ENCODE results near the gene NBR1. TPM values are rescaled to one million over a fixed set of nuclear protein-coding genes. Genes with fewer than 3 reads are reported as not detected.

NBR1 gene
- total RNA-seq, 1 experiment from 2014 or later = 42.8 TPM

DNA sequence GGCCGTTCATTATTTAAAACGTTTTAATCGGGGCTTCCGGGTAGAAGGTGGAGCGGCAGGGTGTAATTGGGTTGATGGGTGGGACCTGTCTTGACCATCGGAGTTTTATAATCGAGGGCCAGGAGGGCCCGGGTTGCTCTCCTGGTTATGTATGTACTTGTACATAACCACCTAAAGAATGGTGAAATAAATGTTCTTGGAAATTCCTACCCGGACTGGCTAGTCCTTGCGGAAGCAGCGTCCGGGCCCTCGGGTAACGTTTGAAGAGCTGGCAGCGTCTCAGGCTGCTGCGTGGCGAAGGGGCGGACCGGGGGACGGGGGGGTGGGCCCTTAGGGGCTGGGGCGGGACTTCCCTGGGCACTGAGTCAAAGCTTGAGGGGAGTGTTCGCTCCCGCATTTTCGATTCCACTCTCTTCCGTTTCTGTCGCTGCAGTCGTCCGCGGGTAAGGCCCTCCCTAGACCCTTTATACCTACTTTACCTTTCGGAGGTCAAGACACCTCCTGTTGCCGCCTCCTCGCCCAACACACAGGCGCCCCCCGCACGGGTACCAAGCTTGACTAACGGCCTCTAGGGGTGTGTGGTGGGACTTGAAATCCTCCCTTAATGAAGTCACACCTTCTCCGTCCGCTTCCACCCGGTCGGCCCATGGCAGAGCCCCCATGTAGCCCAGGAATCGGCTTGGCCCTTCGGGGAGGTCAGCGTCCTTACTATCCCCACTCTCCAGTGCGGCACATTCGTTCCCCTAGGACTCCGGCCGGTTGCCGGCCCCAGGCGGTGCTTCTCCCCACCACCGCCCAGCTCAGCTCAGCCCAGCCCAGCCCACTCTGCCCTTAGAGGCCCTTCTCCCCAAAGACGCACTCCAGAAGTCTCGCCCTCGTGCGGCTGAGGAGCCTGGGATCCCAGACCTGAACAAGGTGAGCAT lies 40.7 kb downstream of the NBR1 start, which contains the start of gene TMEM106A (continued):
- TF ChIP-seq TEAD1 (CRISPR knock-in tag; IDR thresholded peaks at IDR 0.05) (no peak), ZNF416 (CRISPR knock-in tag; IDR thresholded peaks at IDR 0.05) (peak; percentile 48; the same call in 1 of the 2 replicates), SOX15 (CRISPR knock-in tag; IDR thresholded peaks at IDR 0.05) (no peak), KAT7 (CRISPR knock-in tag; IDR thresholded peaks at IDR 0.05; ENCODE audit: borderline replicate concordance) (no peak), EMX1 (CRISPR knock-in tag; IDR thresholded peaks at IDR 0.05) (no peak)
- TF ChIP-seq, protein P1, sequence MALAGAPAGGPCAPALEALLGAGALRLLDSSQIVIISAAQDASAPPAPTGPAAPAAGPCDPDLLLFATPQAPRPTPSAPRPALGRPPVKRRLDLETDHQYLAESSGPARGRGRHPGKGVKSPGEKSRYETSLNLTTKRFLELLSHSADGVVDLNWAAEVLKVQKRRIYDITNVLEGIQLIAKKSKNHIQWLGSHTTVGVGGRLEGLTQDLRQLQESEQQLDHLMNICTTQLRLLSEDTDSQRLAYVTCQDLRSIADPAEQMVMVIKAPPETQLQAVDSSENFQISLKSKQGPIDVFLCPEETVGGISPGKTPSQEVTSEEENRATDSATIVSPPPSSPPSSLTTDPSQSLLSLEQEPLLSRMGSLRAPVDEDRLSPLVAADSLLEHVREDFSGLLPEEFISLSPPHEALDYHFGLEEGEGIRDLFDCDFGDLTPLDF (CRISPR knock-in tag; IDR thresholded peaks at IDR 0.05) = no peak
- TF ChIP-seq, protein P2, sequence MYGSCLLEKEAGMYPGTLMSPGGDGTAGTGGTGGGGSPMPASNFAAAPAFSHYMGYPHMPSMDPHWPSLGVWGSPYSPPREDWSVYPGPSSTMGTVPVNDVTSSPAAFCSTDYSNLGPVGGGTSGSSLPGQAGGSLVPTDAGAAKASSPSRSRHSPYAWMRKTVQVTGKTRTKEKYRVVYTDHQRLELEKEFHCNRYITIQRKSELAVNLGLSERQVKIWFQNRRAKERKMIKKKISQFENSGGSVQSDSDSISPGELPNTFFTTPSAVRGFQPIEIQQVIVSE (CRISPR knock-in tag; IDR thresholded peaks at IDR 0.05; ENCODE audit: borderline replicate concordance) = no peak

DNA sequence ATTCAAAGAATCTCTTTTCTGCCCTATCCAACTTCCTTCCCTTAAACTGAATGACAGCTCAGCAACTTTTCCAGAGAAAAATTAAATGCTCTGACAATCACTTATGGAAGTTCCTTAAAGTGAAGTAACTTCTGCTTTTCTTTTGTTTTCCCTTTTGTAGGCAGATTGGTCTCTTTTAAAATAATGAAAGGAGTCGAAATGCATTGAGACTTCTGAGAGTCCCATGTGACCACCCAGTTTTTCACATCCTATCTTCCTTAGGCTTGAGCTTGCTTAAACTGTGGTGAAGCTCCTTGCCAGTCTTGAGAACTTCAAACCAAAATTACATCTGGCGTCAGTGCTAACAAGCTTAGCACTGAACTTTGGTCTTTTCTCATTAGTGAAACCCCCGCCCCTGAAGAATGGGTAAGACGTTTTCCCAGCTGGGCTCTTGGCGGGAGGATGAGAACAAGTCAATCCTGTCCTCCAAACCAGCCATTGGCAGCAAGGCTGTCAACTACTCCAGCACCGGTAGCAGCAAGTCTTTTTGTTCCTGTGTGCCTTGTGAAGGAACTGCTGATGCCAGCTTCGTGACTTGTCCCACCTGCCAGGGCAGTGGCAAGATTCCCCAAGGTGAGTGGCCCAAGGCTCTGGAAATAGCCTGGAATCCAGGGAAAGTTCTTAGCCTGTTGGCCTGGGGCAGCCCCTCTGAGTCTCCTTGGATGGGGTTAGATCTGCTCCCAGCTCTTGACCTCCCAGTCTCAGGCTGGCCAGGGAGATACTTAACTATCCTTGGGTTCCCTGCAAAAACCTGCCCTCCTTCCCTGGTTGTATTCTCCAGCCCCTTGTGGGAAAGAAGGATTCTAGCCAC lies 41.9 kb downstream of the NBR1 start:
- no peak for ATAC-seq
- no peak for DNase-seq (ENCODE audit: low spot score)
- Mint-ChIP-seq H3K4me3 (peak overlapping the region; percentile 94), H3K27ac (peak overlapping the region; percentile 96), H3K27me3 (ENCODE audit: low read depth) (no peaks in the 10 kb centered on the region), H3K4me1 (peaks cover 20% of the 10 kb centered on the region), H3K9me3 (no peaks in the 10 kb centered on the region), H3K36me3 (peaks cover 4% of the 10 kb centered on the region; the same call in 1 of the 2 replicates)
- ChIA-PET CTCF (interaction anchor here (0.6 to 1.9 kb wide), 13 partner anchors 9 to 215 kb away, joined by 3 to 13 read pairs (median 4); partner anchors contain the start of genes NBR1, RND2, RPL27 and VAT1), POLR2A (interaction anchor here (0.5 to 1.7 kb wide), 3 partner anchors 103 to 388 kb away, joined by 3 to 11 read pairs (median 4); no protein-coding TSS in a partner anchor)
- TF ChIP-seq ESRRA (CRISPR knock-in tag; IDR thresholded peaks at IDR 0.05; ENCODE audit: borderline replicate concordance) (no peak), GRHL2 (CRISPR knock-in tag; IDR thresholded peaks at IDR 0.05; ENCODE audit: insufficient replicate concordance, severe bottlenecking) (no peak), NR2C2 (CRISPR knock-in tag; IDR thresholded peaks at IDR 0.05) (no peak), ZNF396 (CRISPR knock-in tag; IDR thresholded peaks at IDR 0.05; ENCODE audit: borderline replicate concordance) (no peak), SOX15 (CRISPR knock-in tag; IDR thresholded peaks at IDR 0.05) (no peak), KAT7 (CRISPR knock-in tag; IDR thresholded peaks at IDR 0.05; ENCODE audit: borderline replicate concordance) (no peak), CBFB (CRISPR knock-in tag; IDR thresholded peaks at IDR 0.05; ENCODE audit: low read depth) (no peak), IRF2 (CRISPR knock-in tag; IDR thresholded peaks at IDR 0.05; ENCODE audit: borderline replicate concordance, low read depth) (no peak), SP1 (CRISPR knock-in tag; conservative IDR thresholded peaks at IDR 0.05) (no peak), TCF7 (CRISPR knock-in tag; IDR thresholded peaks at IDR 0.05; ENCODE audit: low read depth) (no peak)
- TF ChIP-seq, protein P3, sequence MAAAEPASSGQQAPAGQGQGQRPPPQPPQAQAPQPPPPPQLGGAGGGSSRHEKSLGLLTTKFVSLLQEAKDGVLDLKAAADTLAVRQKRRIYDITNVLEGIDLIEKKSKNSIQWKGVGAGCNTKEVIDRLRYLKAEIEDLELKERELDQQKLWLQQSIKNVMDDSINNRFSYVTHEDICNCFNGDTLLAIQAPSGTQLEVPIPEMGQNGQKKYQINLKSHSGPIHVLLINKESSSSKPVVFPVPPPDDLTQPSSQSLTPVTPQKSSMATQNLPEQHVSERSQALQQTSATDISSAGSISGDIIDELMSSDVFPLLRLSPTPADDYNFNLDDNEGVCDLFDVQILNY (CRISPR knock-in tag; IDR thresholded peaks at IDR 0.05) = no peak
- TF ChIP-seq, protein P4, sequence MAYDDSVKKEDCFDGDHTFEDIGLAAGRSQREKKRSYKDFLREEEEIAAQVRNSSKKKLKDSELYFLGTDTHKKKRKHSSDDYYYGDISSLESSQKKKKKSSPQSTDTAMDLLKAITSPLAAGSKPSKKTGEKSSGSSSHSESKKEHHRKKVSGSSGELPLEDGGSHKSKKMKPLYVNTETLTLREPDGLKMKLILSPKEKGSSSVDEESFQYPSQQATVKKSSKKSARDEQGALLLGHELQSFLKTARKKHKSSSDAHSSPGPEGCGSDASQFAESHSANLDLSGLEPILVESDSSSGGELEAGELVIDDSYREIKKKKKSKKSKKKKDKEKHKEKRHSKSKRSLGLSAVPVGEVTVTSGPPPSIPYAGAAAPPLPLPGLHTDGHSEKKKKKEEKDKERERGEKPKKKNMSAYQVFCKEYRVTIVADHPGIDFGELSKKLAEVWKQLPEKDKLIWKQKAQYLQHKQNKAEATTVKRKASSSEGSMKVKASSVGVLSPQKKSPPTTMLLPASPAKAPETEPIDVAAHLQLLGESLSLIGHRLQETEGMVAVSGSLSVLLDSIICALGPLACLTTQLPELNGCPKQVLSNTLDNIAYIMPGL (CRISPR knock-in tag; IDR thresholded peaks at IDR 0.05) = no peak
- TF ChIP-seq, protein P5, sequence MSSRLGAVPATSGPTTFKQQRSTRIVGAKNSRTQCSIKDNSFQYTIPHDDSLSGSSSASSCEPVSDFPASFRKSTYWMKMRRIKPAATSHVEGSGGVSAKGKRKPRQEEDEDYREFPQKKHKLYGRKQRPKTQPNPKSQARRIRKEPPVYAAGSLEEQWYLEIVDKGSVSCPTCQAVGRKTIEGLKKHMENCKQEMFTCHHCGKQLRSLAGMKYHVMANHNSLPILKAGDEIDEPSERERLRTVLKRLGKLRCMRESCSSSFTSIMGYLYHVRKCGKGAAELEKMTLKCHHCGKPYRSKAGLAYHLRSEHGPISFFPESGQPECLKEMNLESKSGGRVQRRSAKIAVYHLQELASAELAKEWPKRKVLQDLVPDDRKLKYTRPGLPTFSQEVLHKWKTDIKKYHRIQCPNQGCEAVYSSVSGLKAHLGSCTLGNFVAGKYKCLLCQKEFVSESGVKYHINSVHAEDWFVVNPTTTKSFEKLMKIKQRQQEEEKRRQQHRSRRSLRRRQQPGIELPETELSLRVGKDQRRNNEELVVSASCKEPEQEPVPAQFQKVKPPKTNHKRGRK (CRISPR knock-in tag; IDR thresholded peaks at IDR 0.05; ENCODE audit: borderline replicate concordance) = no peak
- TF ChIP-seq, protein P6, sequence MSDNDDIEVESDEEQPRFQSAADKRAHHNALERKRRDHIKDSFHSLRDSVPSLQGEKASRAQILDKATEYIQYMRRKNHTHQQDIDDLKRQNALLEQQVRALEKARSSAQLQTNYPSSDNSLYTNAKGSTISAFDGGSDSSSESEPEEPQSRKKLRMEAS (CRISPR knock-in tag; IDR thresholded peaks at IDR 0.05) = no peak
- TF ChIP-seq, protein P7, sequence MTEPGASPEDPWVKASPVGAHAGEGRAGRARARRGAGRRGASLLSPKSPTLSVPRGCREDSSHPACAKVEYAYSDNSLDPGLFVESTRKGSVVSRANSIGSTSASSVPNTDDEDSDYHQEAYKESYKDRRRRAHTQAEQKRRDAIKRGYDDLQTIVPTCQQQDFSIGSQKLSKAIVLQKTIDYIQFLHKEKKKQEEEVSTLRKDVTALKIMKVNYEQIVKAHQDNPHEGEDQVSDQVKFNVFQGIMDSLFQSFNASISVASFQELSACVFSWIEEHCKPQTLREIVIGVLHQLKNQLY (CRISPR knock-in tag; IDR thresholded peaks at IDR 0.05) = no peak
- TF ChIP-seq, protein P8, sequence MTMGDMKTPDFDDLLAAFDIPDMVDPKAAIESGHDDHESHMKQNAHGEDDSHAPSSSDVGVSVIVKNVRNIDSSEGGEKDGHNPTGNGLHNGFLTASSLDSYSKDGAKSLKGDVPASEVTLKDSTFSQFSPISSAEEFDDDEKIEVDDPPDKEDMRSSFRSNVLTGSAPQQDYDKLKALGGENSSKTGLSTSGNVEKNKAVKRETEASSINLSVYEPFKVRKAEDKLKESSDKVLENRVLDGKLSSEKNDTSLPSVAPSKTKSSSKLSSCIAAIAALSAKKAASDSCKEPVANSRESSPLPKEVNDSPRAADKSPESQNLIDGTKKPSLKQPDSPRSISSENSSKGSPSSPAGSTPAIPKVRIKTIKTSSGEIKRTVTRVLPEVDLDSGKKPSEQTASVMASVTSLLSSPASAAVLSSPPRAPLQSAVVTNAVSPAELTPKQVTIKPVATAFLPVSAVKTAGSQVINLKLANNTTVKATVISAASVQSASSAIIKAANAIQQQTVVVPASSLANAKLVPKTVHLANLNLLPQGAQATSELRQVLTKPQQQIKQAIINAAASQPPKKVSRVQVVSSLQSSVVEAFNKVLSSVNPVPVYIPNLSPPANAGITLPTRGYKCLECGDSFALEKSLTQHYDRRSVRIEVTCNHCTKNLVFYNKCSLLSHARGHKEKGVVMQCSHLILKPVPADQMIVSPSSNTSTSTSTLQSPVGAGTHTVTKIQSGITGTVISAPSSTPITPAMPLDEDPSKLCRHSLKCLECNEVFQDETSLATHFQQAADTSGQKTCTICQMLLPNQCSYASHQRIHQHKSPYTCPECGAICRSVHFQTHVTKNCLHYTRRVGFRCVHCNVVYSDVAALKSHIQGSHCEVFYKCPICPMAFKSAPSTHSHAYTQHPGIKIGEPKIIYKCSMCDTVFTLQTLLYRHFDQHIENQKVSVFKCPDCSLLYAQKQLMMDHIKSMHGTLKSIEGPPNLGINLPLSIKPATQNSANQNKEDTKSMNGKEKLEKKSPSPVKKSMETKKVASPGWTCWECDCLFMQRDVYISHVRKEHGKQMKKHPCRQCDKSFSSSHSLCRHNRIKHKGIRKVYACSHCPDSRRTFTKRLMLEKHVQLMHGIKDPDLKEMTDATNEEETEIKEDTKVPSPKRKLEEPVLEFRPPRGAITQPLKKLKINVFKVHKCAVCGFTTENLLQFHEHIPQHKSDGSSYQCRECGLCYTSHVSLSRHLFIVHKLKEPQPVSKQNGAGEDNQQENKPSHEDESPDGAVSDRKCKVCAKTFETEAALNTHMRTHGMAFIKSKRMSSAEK (CRISPR knock-in tag; IDR thresholded peaks at IDR 0.05; ENCODE audit: borderline replicate concordance) = no peak
